CD14-positive monocyte (primary cell): ENCODE data around the gene PMF1. TPM values are rescaled to one million over a fixed set of nuclear protein-coding genes. Genes with fewer than 3 reads are reported as not detected.

Experiments used
- DNase-seq, 3 donors: peaks; one replicate each; pipeline ENCODE4 v3.0.0-alpha.2; 2011 to 2022
- H2AFZ ChIP-seq: 2 replicates; pipeline ENCODE4 v1.6.0; 2012; ENCODE audit warnings: mild to moderate bottlenecking, low read depth, low read length, inconsistent platforms; ENCODE audit not compliant: insufficient read depth, poor library complexity, severe bottlenecking
- H3K27ac ChIP-seq, 2 donors: 1 replicate in 1 of 2; 2 replicates in 1 of 2; pipeline ENCODE4 v1.5.1; 2012 to 2013; ENCODE audit warnings: low read length in 2 of 2, control low read depth in 1 of 2, inconsistent platforms in 1 of 2, low read depth in 1 of 2, mild to moderate bottlenecking in 1 of 2
- H3K27me3 ChIP-seq, 2 donors: one replicate each; pipeline versions ENCODE4 v1.6.0 to v1.6.1; 2011 to 2013; ENCODE audit warnings: low read length in 2 of 2; ENCODE audit not compliant: control insufficient read depth in 2 of 2, insufficient read depth in 2 of 2
- H3K36me3 ChIP-seq, 2 donors: replicated peaks in 1 of 2; 1 replicate in 1 of 2; 2 replicates in 1 of 2; pipeline versions ENCODE4 v1.5.1 to v1.6.1; 2012 to 2013; ENCODE audit warnings: low read length in 2 of 2, control low read depth in 1 of 2, inconsistent platforms in 1 of 2, mild to moderate bottlenecking in 1 of 2; ENCODE audit not compliant: insufficient read depth in 2 of 2, control insufficient read depth in 1 of 2
- H3K4me1 ChIP-seq, 2 donors: 1 replicate in 1 of 2; 2 replicates in 1 of 2; pipeline versions ENCODE4 v1.5.1 to v1.6.1; 2012 to 2013; ENCODE audit warnings: low read length in 2 of 2, control low read depth in 1 of 2, inconsistent platforms in 1 of 2, mild to moderate bottlenecking in 1 of 2, moderate library complexity in 1 of 2; ENCODE audit not compliant: insufficient read depth in 2 of 2, control insufficient read depth in 1 of 2
- H3K4me2 ChIP-seq: replicated peaks from 2 replicates; pipeline ENCODE3; 2012; ENCODE audit warnings: low read length, moderate library complexity, mild to moderate bottlenecking; ENCODE audit not compliant: poor library complexity, severe bottlenecking; ENCODE audit errors: extremely low read depth
- H3K4me3 ChIP-seq, 3 experiments: fragments of 200-600 bp in 1 of 3; sonication (generic) in 1 of 3; replicated peaks in 1 of 3; 1 replicate in 2 of 3; 2 replicates in 1 of 3; pipeline ENCODE4 v1.5.1; 2011 to 2013; ENCODE audit warnings: low read length in 3 of 3, mild to moderate bottlenecking in 3 of 3, control low read depth in 2 of 3, low read depth in 2 of 3, inconsistent platforms in 1 of 3, moderate library complexity in 1 of 3
- H3K79me2 ChIP-seq: 2 replicates; pipeline ENCODE4 v1.6.0; 2012; ENCODE audit warnings: mild to moderate bottlenecking, control low read depth, inconsistent platforms, low read length, moderate library complexity; ENCODE audit not compliant: insufficient read depth
- H3K9ac ChIP-seq: 2 replicates; pipeline ENCODE4 v1.6.0; 2017; ENCODE audit warnings: low read length, mild to moderate bottlenecking; ENCODE audit not compliant: insufficient read depth, poor library complexity, severe bottlenecking
- H3K9me3 ChIP-seq, 2 donors: replicated peaks in 1 of 2; 1 replicate in 1 of 2; 2 replicates in 1 of 2; pipeline versions ENCODE4 v1.5.1 to v1.6.1; 2012 to 2013; ENCODE audit warnings: low read length in 2 of 2, control low read depth in 1 of 2; ENCODE audit not compliant: control insufficient read depth in 1 of 2, insufficient read depth in 1 of 2
- H4K20me1 ChIP-seq: 2 replicates; pipeline ENCODE4 v1.6.0; 2012; ENCODE audit warnings: mild to moderate bottlenecking, low read length, control low read depth, moderate library complexity; ENCODE audit not compliant: insufficient read depth
- H3K27ac Mint-ChIP-seq, 7 donors: one replicate each; pipeline ENCODE4 v1.8.0; 2020; ENCODE audit warnings: mild to moderate bottlenecking in 7 of 7, mixed read lengths in 7 of 7, moderate library complexity in 6 of 7, inconsistent platforms in 2 of 7
- H3K27me3 Mint-ChIP-seq, 3 donors: one replicate each; pipeline ENCODE4 v1.8.0; 2021 to 2022; ENCODE audit warnings: low read depth in 3 of 3, mild to moderate bottlenecking in 3 of 3, mixed read lengths in 3 of 3, moderate library complexity in 3 of 3, inconsistent platforms in 1 of 3
- H3K36me3 Mint-ChIP-seq, 2 donors: one replicate each; pipeline ENCODE4 v1.8.0; 2020; ENCODE audit warnings: mixed read lengths in 2 of 2, inconsistent platforms in 1 of 2, mild to moderate bottlenecking in 1 of 2
- H3K4me1 Mint-ChIP-seq: one replicate; pipeline ENCODE4 v1.8.0; 2020; ENCODE audit warnings: mild to moderate bottlenecking, mixed read lengths
- H3K4me3 Mint-ChIP-seq, 2 donors: one replicate each; pipeline ENCODE4 v1.8.0; 2020; ENCODE audit warnings: mild to moderate bottlenecking in 2 of 2, mixed read lengths in 2 of 2, moderate library complexity in 1 of 2
- H3K9me3 Mint-ChIP-seq, 7 donors: one replicate each; pipeline ENCODE4 v1.8.0; 2020 to 2022; ENCODE audit warnings: mixed read lengths in 7 of 7, mild to moderate bottlenecking in 6 of 7, moderate library complexity in 6 of 7, inconsistent platforms in 2 of 7
- WGBS: methylation state at CpG from one replicate; pipeline ENCODE4 v1.1.5; 2013; ENCODE audit warnings: missing lambda C conversion rate; ENCODE audit not compliant: insufficient coverage; 5-methylcytosine and 5-hydroxymethylcytosine counted together
- intact Hi-C, 2 donors: fragments of 100-400 bp; cut with micrococcal nuclease; formaldehyde crosslinking; loops; one replicate each; pipeline versions ENCODE4 v1.15.0 to v1.15.1; 2023
- polyA plus RNA-seq, 3 donors: library from polyadenylated mRNA; depleted of rRNA in 1 of 3; unstranded in 2 of 3; stranded (reverse) in 1 of 3; fragments of 300-500 nt in 2 of 3; fragments of >200 nt in 1 of 3; fragmentation: Illumina TruSeq in 2 of 3; gene quantifications; 1 replicate in 2 of 3; 2 replicates in 1 of 3; pipeline ENCODE4 v1.2.3, GENCODE V29; 2012 to 2021
- TF ChIP-seq, protein P1 (sequence below): fragments of 200-600 bp; IDR thresholded peaks from one replicate; pipeline ENCODE4 v1.8.0; 2022; ENCODE audit warnings: antibody characterized with exemption, mild to moderate bottlenecking

PMF1 gene
- polyA plus RNA-seq, 3 donors = 83.7 to 90.4 (median 86.1) TPM

DNA sequence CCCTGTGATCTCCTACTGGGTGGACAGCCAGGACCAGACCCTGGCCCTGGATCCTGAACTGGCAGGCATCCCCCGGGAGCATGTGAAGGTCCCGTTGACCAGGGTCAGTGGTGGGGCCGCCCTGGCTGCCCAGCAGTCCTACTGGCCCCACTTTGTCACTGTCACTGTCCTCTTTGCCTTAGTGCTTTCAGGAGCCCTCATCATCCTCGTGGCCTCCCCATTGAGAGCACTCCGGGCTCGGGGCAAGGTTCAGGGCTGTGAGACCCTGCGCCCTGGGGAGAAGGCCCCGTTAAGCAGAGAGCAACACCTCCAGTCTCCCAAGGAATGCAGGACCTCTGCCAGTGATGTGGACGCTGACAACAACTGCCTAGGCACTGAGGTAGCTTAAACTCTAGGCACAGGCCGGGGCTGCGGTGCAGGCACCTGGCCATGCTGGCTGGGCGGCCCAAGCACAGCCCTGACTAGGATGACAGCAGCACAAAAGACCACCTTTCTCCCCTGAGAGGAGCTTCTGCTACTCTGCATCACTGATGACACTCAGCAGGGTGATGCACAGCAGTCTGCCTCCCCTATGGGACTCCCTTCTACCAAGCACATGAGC lies 36.1 kb upstream of the PMF1 start:
- H3K36me3 ChIP-seq = peaks cover 64 to 67% of the 10 kb centered on the region in 2 donors
- H3K9ac ChIP-seq = no peak overlapping the region
- peaks cover 3% of the 10 kb centered on the region for H3K4me1 Mint-ChIP-seq
- H3K27ac Mint-ChIP-seq = no peak overlapping the region
- peaks cover 62 to 69% of the 10 kb centered on the region in 2 donors for H3K36me3 Mint-ChIP-seq
- H3K9me3 ChIP-seq = no peaks in the 10 kb centered on the region
- no peak for DNase-seq
- no peak overlapping the region for H3K4me2 ChIP-seq
- peaks cover 41% of the 10 kb centered on the region for H4K20me1 ChIP-seq
- no peak overlapping the region for H3K4me3 ChIP-seq
- intact Hi-C loops = no loop called here
- H3K9me3 Mint-ChIP-seq = peaks cover 0 to 2% (median 0%) of the 10 kb centered on the region in 7 donors
- 100% methylated on average over 8 of the region's 12 CpGs for WGBS
- H3K27ac ChIP-seq = no peak overlapping the region
- no peaks in the 10 kb centered on the region for H3K4me1 ChIP-seq
- H3K27me3 Mint-ChIP-seq = peaks cover 0 to 2% (median 0%) of the 10 kb centered on the region in 3 donors
- no peak overlapping the region for H2AFZ ChIP-seq
- H3K4me3 Mint-ChIP-seq = no peak overlapping the region
- no peaks in the 10 kb centered on the region for H3K79me2 ChIP-seq
- TF ChIP-seq, protein P1, sequence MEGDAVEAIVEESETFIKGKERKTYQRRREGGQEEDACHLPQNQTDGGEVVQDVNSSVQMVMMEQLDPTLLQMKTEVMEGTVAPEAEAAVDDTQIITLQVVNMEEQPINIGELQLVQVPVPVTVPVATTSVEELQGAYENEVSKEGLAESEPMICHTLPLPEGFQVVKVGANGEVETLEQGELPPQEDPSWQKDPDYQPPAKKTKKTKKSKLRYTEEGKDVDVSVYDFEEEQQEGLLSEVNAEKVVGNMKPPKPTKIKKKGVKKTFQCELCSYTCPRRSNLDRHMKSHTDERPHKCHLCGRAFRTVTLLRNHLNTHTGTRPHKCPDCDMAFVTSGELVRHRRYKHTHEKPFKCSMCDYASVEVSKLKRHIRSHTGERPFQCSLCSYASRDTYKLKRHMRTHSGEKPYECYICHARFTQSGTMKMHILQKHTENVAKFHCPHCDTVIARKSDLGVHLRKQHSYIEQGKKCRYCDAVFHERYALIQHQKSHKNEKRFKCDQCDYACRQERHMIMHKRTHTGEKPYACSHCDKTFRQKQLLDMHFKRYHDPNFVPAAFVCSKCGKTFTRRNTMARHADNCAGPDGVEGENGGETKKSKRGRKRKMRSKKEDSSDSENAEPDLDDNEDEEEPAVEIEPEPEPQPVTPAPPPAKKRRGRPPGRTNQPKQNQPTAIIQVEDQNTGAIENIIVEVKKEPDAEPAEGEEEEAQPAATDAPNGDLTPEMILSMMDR = no peak
- no peaks in the 10 kb centered on the region for H3K27me3 ChIP-seq

DNA sequence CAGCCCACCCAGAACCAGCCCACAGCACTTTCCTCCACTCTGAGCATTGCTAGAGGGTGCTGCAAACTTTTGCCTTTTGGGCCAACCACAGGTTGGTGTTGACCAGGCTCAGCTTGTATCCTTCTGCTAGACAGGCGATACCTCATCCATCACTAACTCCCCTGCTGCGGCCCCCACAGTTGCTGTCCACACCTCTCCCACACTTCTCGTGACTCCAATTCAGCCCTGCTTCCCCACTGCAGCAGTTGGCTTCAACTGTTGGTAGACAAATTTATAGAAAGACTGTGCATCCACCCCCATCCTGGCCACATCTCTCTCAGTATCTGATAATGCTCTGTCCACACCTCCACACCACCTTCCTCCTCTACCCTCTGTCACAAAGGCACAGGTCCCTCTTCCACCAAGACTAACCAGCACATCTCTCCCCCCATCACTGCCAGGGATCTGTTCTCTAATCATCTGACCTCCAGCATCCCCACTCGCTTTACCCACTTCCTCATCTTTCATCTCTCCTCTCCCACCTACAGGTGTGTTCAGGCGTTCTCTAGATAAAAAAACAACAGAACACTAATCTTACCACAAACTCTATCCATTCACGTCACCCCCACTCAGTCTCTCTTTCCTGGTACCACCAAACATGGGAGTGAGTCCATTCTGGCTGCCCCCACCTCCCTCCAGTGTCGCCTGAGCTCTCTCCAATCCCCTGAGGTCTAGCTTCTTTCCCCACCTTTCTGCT lies 34.7 kb upstream of the PMF1 start:
- H4K20me1 ChIP-seq = peaks cover 31% of the 10 kb centered on the region
- H3K4me3 ChIP-seq = no peak overlapping the region
- Mint-ChIP-seq H3K36me3 (peaks cover 54 to 59% of the 10 kb centered on the region in 2 donors), H3K4me1 (peaks cover 3% of the 10 kb centered on the region), H3K4me3 (no peak overlapping the region), H3K27ac (peak overlapping the region in 1 of 7 donors; percentile 33), H3K9me3 (no peaks in the 10 kb centered on the region), H3K27me3 (peaks cover 0 to 2% (median 0%) of the 10 kb centered on the region in 3 donors)
- no peaks in the 10 kb centered on the region for H3K4me1 ChIP-seq
- no peaks in the 10 kb centered on the region for H3K9me3 ChIP-seq
- WGBS = 81% methylated on average over 7 of the region's 7 CpGs
- H3K4me2 ChIP-seq = no peak overlapping the region
- no peak overlapping the region for H3K9ac ChIP-seq
- DNase-seq = no peak
- H3K36me3 ChIP-seq = peaks cover 54 to 56% of the 10 kb centered on the region in 2 donors
- no peak overlapping the region for H2AFZ ChIP-seq
- TF ChIP-seq, protein P1 = no peak
- intact Hi-C loops = no loop called here
- no peaks in the 10 kb centered on the region for H3K79me2 ChIP-seq
- no peak overlapping the region for H3K27ac ChIP-seq
- no peaks in the 10 kb centered on the region for H3K27me3 ChIP-seq
